ENCODE measurements around the gene RNU6-8. TPM values are rescaled to one million over a fixed set of nuclear protein-coding genes. Genes with fewer than 3 reads are reported as not detected.

RNU6-8 gene
- total and polyA plus RNA-seq, 4 donors = not detected

DNA sequence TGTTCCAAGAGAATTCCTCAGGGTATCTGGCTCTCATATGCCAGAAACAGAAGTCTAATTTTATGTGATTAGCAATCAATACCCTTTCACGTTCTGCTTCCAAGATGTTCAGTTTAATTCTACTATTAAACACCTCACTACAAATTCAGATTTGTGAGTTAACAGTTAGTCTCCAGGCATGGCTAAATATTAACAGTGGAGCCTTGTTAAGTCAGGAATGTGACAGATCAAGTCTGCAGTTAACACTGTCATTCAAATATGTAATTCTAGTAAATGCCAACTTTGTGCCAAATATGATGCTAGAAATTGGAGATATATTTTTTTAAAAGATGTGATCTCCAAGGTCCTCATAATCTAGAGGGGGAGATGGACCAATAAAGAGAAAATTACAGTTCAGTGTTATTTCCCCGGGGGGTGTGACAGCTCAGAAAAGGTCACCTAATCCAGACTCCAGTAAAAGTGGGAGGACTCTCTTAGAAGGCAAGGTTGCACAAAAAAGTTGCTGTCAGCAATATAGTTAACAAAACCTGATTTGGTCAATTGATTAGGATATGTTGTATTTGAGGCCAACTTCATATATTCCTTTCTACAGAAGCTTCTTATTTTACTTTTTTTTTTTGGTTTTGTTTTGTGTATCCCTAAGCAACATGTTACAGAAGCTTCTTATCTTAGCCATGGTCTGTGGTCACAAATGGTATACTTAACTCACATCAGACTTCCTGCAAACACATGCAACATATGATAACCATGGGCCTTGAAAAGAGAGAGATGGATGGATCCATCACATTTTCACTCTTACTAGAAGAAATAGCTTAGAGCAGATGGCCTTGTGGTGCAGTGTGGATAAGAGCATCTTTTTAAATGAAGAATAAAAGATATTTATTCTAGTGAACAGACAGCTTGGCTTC, 19.7 kb downstream of the RNU6-8 start:
- Histone ChIP-seq H3K4me1 (ENCODE audit: control insufficient read depth in 5 of 5, insufficient read depth in 5 of 5, low read length in 5 of 5) (peaks cover 0 to 2% (median 0%) of the 10 kb centered on the region in 5 donors), H3K36me3 (ENCODE audit: control insufficient read depth in 4 of 4, insufficient read depth in 4 of 4, low read length in 4 of 4) (no peaks in the 10 kb centered on the region), H3K9me3 (ENCODE audit: control insufficient read depth in 4 of 4, insufficient read depth in 3 of 4, low read length in 3 of 4) (peaks cover 0 to 4% (median 2%) of the 10 kb centered on the region in 4 donors), H3K4me3 (no peak overlapping the region), H3K27ac (ENCODE audit: low read depth in 1 of 2, low read length in 1 of 2) (no peak overlapping the region), H3K27me3 (ENCODE audit: control insufficient read depth in 3 of 3, insufficient read depth in 3 of 3, low read length in 2 of 3) (no peaks in the 10 kb centered on the region), H3K9ac (ENCODE audit: insufficient read depth in 1 of 2, low read length in 2 of 2) (no peak overlapping the region)
- DNase-seq (peak in 2 of 3 donors; percentile 39 to 75), ATAC-seq (ENCODE audit: insufficient read depth, low FRiP score) (no peak)
- TF ChIP-seq, protein P1, sequence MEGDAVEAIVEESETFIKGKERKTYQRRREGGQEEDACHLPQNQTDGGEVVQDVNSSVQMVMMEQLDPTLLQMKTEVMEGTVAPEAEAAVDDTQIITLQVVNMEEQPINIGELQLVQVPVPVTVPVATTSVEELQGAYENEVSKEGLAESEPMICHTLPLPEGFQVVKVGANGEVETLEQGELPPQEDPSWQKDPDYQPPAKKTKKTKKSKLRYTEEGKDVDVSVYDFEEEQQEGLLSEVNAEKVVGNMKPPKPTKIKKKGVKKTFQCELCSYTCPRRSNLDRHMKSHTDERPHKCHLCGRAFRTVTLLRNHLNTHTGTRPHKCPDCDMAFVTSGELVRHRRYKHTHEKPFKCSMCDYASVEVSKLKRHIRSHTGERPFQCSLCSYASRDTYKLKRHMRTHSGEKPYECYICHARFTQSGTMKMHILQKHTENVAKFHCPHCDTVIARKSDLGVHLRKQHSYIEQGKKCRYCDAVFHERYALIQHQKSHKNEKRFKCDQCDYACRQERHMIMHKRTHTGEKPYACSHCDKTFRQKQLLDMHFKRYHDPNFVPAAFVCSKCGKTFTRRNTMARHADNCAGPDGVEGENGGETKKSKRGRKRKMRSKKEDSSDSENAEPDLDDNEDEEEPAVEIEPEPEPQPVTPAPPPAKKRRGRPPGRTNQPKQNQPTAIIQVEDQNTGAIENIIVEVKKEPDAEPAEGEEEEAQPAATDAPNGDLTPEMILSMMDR (IDR thresholded peaks at IDR 0.05; ENCODE audit: control extremely low read depth, extremely low read depth) = no peak
- 72 to 86% methylated on average over 2 of the region's 2 CpGs for WGBS, 2 donors

DNA sequence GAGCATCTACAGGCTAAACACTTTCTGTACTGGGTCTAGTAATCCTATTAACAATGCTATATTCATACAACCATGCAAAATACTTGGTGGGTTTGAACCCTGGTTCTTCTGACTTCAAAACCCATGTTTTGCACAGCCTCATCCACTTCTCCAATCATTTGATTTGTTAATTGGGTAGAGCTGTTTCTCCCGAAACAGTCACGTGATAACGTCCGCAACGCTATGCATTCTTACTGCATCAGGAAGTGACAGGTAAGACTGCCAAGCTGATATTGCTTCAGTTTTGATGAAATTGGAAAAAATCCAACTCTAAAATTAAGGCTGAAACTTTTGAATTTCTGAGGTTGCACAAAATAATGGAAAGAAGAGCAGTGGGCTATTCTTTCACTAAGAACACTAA, 31.6 kb downstream of the RNU6-8 start:
- no peaks in the 10 kb centered on the region for H3K27me3 ChIP-seq (ENCODE audit: control insufficient read depth in 3 of 3, insufficient read depth in 3 of 3, low read length in 2 of 3)
- no peak for ATAC-seq (ENCODE audit: insufficient read depth, low FRiP score)
- no peaks in the 10 kb centered on the region for H3K9me3 ChIP-seq (ENCODE audit: control insufficient read depth in 4 of 4, insufficient read depth in 3 of 4, low read length in 3 of 4)
- TF ChIP-seq, protein P1 (IDR thresholded peaks at IDR 0.05; ENCODE audit: control extremely low read depth, extremely low read depth) = no peak
- DNase-seq = no peak
- WGBS, 2 donors = 55 to 72% methylated on average over 5 of the region's 5 CpGs
- H3K4me1 ChIP-seq (ENCODE audit: control insufficient read depth in 5 of 5, insufficient read depth in 5 of 5, low read length in 5 of 5) = no peaks in the 10 kb centered on the region
- no peak overlapping the region for H3K27ac ChIP-seq (ENCODE audit: low read depth in 1 of 2, low read length in 1 of 2)
- H3K4me3 ChIP-seq = no peak overlapping the region
- H3K9ac ChIP-seq (ENCODE audit: insufficient read depth in 1 of 2, low read length in 2 of 2) = no peak overlapping the region
- H3K36me3 ChIP-seq (ENCODE audit: control insufficient read depth in 4 of 4, insufficient read depth in 4 of 4, low read length in 4 of 4) = no peaks in the 10 kb centered on the region

DNA sequence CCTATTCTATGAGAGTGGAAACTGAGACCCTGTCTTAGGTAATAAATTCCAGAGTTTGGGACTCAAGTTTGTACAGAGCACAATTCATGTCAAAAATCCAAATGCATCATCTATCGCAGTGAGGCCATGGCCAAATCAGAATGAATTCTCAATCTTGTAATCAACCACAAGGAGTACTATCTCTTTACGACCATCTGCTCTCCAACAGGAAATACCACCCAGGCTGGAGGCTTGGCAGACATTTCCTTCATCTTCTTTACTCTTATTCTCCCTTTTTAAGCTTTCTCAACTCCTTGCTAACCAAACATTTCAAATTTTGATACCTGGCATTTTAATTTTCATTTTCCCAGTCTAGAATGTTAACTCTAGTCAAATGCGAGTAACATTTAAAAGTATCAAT, 33.9 kb downstream of the RNU6-8 start:
- H3K9me3 ChIP-seq (ENCODE audit: control insufficient read depth in 4 of 4, insufficient read depth in 3 of 4, low read length in 3 of 4) = no peaks in the 10 kb centered on the region
- H3K27ac ChIP-seq (ENCODE audit: low read depth in 1 of 2, low read length in 1 of 2) = no peak overlapping the region
- H3K27me3 ChIP-seq (ENCODE audit: control insufficient read depth in 3 of 3, insufficient read depth in 3 of 3, low read length in 2 of 3) = no peaks in the 10 kb centered on the region
- no peak overlapping the region for H3K9ac ChIP-seq (ENCODE audit: insufficient read depth in 1 of 2, low read length in 2 of 2)
- DNase-seq (no peak), ATAC-seq (ENCODE audit: insufficient read depth, low FRiP score) (no peak)
- WGBS, 2 donors = 39 to 60% methylated on average over 3 of the region's 3 CpGs
- H3K4me3 ChIP-seq = no peak overlapping the region
- no peaks in the 10 kb centered on the region for H3K36me3 ChIP-seq (ENCODE audit: control insufficient read depth in 4 of 4, insufficient read depth in 4 of 4, low read length in 4 of 4)
- TF ChIP-seq, protein P1 (IDR thresholded peaks at IDR 0.05; ENCODE audit: control extremely low read depth, extremely low read depth) = no peak
- H3K4me1 ChIP-seq (ENCODE audit: control insufficient read depth in 5 of 5, insufficient read depth in 5 of 5, low read length in 5 of 5) = no peaks in the 10 kb centered on the region
